GM21786 (cell line): ENCODE data around the gene LARP4B.

ENCODE experiments used
- ATAC-seq: cut with Tn5 transposase; IDR thresholded peaks from one replicate; pipeline ENCODE4 v1.9.1; 2021; ENCODE audit not compliant: unreplicated experiment

LARP4B gene

GRCh38 chr10:931326-932318 lies at the start of gene LARP4B:
Gene LARP4B, minus strand, starts transcription at chr10:931705. Its CDS starts 45,984 bp downstream, at chr10:885721.
- ATAC-seq: peak; percentile 88

- no peak for ATAC-seq
These were observed 49.1 kb upstream of the LARP4B start for GRCh38 chr10:980468-981093.

- no peak for ATAC-seq
These were observed 47.4 kb upstream of the LARP4B start for GRCh38 chr10:978826-979421.

GRCh38 chr10:976316-976715 lies 44.8 kb upstream of the LARP4B start:
- no peak for ATAC-seq

GRCh38 chr10:974785-975074 lies 43.2 kb upstream of the LARP4B start:
- ATAC-seq: no peak

GRCh38 chr10:974038-974784 lies 42.7 kb upstream of the LARP4B start:
- ATAC-seq: no peak

GRCh38 chr10:972763-973162 lies 41.3 kb upstream of the LARP4B start:
- no peak for ATAC-seq

- no peak for ATAC-seq
These were observed 40.1 kb upstream of the LARP4B start for GRCh38 chr10:971613-972012.

GRCh38 chr10:971150-971542 lies 39.6 kb upstream of the LARP4B start:
- ATAC-seq: no peak

- ATAC-seq: no peak
These were observed 39.0 kb upstream of the LARP4B start for GRCh38 chr10:970311-971149.

GRCh38 chr10:969473-970150 lies 38.1 kb upstream of the LARP4B start:
- no peak for ATAC-seq

GRCh38 chr10:968546-969199 lies 37.2 kb upstream of the LARP4B start:
- no peak for ATAC-seq

GRCh38 chr10:966466-967235 lies 35.1 kb upstream of the LARP4B start:
- no peak for ATAC-seq

GRCh38 chr10:964988-965417 lies 33.5 kb upstream of the LARP4B start:
- ATAC-seq: no peak

GRCh38 chr10:964321-964987 lies 32.9 kb upstream of the LARP4B start:
- ATAC-seq: no peak

GRCh38 chr10:963655-964054 lies 32.1 kb upstream of the LARP4B start:
- ATAC-seq: no peak

GRCh38 chr10:963186-963585 lies 31.7 kb upstream of the LARP4B start:
- no peak for ATAC-seq

- no peak for ATAC-seq
These were observed 30.8 kb upstream of the LARP4B start for GRCh38 chr10:962342-962741.
